GM10248 (cell line): ENCODE results near the gene HEBP1.
A peak's percentile ranks its signal among the peaks of the same experiment; 100 is the strongest.

Experiments used
- CTCF ChIA-PET: fragments of 300-600 bp; sonication (Branson Sonifier 250); formaldehyde crosslinking; extraction: SDS; loops from one replicate; lab custom pipeline; 2021; ENCODE audit warnings: antibody characterized with exemption; lab: Yijun Ruan, JAX
- POLR2A ChIA-PET: fragments of 350-650 bp; sonication (Branson Sonifier 250); formaldehyde crosslinking; extraction: SDS; loops from one replicate; lab custom pipeline; 2020; ENCODE audit warnings: antibody characterized with exemption; lab: Yijun Ruan, JAX
- DNase-seq: peaks from one replicate; pipeline ENCODE4 v3.0.0; 2012; ENCODE audit errors: extremely low spot score
- CTCF ChIP-seq: IDR thresholded peaks from 2 replicates; pipeline ENCODE4 v1.5.1; 2012; ENCODE audit warnings: mild to moderate bottlenecking, low read depth; ENCODE audit errors: extremely low read depth, missing control alignments, control extremely low read depth

The HEBP1 gene

DNA sequence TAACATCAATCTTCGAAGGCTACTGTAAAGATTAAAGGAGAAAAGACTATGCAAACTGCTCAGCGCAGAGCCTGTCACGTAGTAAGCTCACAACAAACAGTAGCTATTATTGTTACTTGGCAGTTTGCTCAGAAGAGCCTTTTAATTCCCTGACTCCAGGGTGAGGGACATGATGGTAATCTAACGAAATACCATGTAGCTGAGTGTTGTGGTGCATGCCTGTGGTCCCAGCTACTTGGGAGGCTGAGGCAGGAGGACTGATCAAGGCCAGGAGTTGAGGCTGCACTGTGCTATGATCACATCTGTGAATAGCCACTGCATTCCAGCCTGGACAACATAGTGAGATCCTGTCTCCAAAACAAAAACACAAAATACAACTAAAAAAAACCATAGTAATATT, 22.8 kb downstream of the HEBP1 start:
- POLR2A ChIA-PET = no interaction called here
- CTCF ChIA-PET = interaction anchor here (0.9 to 2.3 kb wide), 3 partner anchors 9 to 189 kb away, joined by 3 to 12 read pairs (median 7); no protein-coding TSS in a partner anchor
- TF ChIP-seq CTCF = no peak
- no peak for DNase-seq

DNA sequence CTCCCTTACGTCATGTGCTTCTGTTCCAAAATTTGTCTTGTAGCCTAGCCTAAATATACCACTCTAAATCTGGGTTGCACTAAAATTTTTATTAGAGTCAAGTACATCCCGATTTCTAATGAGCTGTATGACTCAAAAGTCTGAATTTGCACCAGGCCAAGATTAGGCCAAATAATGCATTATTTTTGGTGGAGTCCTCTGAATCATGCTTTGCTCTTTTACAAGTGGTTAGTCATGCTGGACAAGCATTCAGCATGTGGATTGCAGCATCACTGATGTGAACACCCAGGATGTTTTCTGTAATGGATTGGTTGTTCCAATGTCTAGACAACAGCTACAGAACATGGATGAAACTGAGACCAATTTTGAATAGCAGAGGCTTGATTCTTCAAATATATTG, 23.7 kb downstream of the HEBP1 start:
- TF ChIP-seq CTCF = no peak
- ChIA-PET CTCF (interaction anchor here (0.7 to 2.3 kb wide), 5 partner anchors 10 to 188 kb away, joined by 3 to 12 read pairs (median 4); no protein-coding TSS in a partner anchor), POLR2A (interaction anchor here (0.6 kb wide), 1 partner anchor 105 kb away, joined by 5 read pairs; no protein-coding TSS in a partner anchor)
- no peak for DNase-seq

DNA sequence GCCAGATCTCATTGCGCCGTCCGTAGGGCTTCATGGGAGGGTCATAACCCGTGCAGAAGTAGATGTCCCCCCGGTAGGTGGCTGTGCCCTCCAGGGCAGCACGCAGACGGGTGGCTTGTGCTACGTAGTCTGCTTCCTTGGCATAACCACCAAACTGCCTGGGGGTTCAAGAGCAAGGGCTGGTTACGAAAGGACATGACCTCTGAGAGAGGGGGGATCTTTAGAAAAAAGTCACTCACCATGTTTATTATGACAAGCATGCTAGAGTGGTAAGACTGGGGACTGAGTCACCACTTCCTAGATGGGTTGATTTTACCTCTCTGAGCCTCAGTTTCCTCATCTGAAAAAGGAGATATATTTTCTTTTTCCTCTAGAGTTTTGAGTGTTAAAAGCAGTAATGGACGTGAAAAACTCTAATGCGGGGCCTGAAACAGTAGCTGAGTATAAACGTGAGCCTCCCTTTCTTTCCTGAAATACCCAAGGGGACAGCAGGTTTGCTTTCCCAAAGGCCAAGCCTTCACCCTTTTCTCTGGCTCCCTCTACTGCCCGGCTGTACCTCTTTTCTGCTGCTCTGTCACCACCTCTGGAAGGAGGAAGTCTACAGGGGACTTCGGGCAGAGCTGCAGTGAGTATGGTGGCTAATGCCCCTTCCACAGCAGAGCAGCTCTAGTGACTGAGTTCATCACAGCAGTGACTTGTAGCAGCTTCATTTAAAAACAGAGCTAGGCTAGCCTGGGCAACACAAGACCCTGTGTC, 24.6 kb downstream of the HEBP1 start:
- TF ChIP-seq CTCF = peak; percentile 51
- peak; percentile 23 for DNase-seq
- ChIA-PET CTCF (interaction anchor here (0.7 to 2.3 kb wide), 5 partner anchors 11 to 187 kb away, joined by 3 to 12 read pairs (median 4); no protein-coding TSS in a partner anchor), POLR2A (interaction anchor here (0.6 kb wide), 1 partner anchor 106 kb away, joined by 5 read pairs; no protein-coding TSS in a partner anchor)

DNA sequence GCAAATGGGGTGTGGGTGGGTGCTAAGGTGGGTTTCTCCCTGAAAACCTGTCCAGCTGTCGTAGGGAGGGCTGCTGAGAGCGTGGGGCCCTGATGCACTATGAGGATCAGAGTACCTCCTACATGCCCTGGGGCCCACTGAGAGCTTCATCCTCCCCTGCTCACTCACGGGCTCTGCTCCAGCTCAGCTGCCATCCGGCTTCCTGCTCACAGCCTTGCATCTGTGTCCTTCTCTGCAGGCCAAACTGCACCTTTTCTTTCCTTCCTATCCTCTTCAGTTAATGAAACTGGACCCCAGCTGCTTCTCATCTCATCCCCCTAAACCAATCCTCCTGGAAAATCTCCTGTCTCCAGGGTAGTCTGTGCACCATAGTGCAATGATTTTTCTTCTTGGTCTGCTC, 25.9 kb downstream of the HEBP1 start:
- no peak for TF ChIP-seq CTCF
- DNase-seq = no peak
- CTCF ChIA-PET = interaction anchor here (1.0 to 1.1 kb wide), 2 partner anchors 8 to 15 kb away, joined by 3 to 4 read pairs; no protein-coding TSS in a partner anchor
- POLR2A ChIA-PET = no interaction called here

GRCh38 chr12:12973019-12973418, 27.0 kb downstream of the HEBP1 start:
- POLR2A ChIA-PET = no interaction called here
- CTCF ChIA-PET = no interaction called here

More at GRCh38 chr12:12973019-12973418, 27.0 kb downstream of the HEBP1 start:
- DNase-seq = no peak
- TF ChIP-seq CTCF = no peak
